Activated T-helper 17 cell treated with anti-CD3 and anti-CD28 coated beads, Interleukin-2, amount 50 U/mL, for 72 hours (primary cell): Measurements from ENCODE around the gene BCAS3. TPM values are rescaled to one million over a fixed set of nuclear protein-coding genes. Genes with fewer than 3 reads are reported as not detected.

Experiments
- ATAC-seq: fragments of 150-1000 bp; cut with Tn5 transposase; replicated peaks from 2 replicates; pipeline ENCODE4 v1.10.0; 2021; ENCODE audit warnings: mild to moderate bottlenecking, moderate library complexity
- H3K27ac Mint-ChIP-seq: one replicate; pipeline ENCODE4 v1.8.0; 2022; ENCODE audit warnings: mixed read lengths
- H3K27me3 Mint-ChIP-seq: one replicate; pipeline ENCODE4 v1.8.0; 2022; ENCODE audit warnings: mixed read lengths
- H3K36me3 Mint-ChIP-seq: one replicate; pipeline ENCODE4 v1.8.0; 2022; ENCODE audit warnings: low read depth, mild to moderate bottlenecking, mixed read lengths
- H3K4me1 Mint-ChIP-seq: one replicate; pipeline ENCODE4 v1.8.0; 2022; ENCODE audit warnings: mixed read lengths
- H3K4me3 Mint-ChIP-seq: one replicate; pipeline ENCODE4 v1.8.0; 2022; ENCODE audit warnings: mild to moderate bottlenecking, mixed read lengths
- H3K9me3 Mint-ChIP-seq: one replicate; pipeline ENCODE4 v1.8.0; 2022; ENCODE audit warnings: mixed read lengths
- total RNA-seq, 2 donors: library from RNA; stranded (reverse); gene quantifications; one replicate each; pipeline ENCODE4 v1.2.3, GENCODE V29; 2022

The BCAS3 gene
- total RNA-seq, 2 donors from 2014 or later, result 11.6 to 15.0 TPM

- Mint-ChIP-seq H3K4me3 (no peak overlapping the region), H3K9me3 (no peaks in the 10 kb centered on the region), H3K36me3 (no peaks in the 10 kb centered on the region), H3K4me1 (no peaks in the 10 kb centered on the region), H3K27me3 (no peaks in the 10 kb centered on the region), H3K27ac (no peak overlapping the region)
- ATAC-seq, result no peak
Measured at GRCh38 chr17:61047515-61047914, 369.9 kb downstream of the BCAS3 start.

GRCh38 chr17:61048376-61049106, 370.9 kb downstream of the BCAS3 start:
- no peak overlapping the region for H3K4me3 Mint-ChIP-seq
- no peaks in the 10 kb centered on the region for H3K27me3 Mint-ChIP-seq
- H3K36me3 Mint-ChIP-seq, result no peaks in the 10 kb centered on the region
- peak overlapping the region; percentile 28 for H3K27ac Mint-ChIP-seq
- H3K9me3 Mint-ChIP-seq, result no peaks in the 10 kb centered on the region
- H3K4me1 Mint-ChIP-seq, result no peaks in the 10 kb centered on the region
- peak; percentile 39 for ATAC-seq

- Mint-ChIP-seq H3K36me3 (no peaks in the 10 kb centered on the region), H3K27me3 (no peaks in the 10 kb centered on the region), H3K27ac (no peak overlapping the region), H3K4me3 (no peak overlapping the region), H3K9me3 (no peaks in the 10 kb centered on the region), H3K4me1 (peaks cover 6% of the 10 kb centered on the region)
- ATAC-seq, result no peak
Measured at GRCh38 chr17:61053469-61053868, 375.8 kb downstream of the BCAS3 start.

- no peak for ATAC-seq
- Mint-ChIP-seq H3K4me1 (peaks cover 6% of the 10 kb centered on the region), H3K27ac (no peak overlapping the region), H3K4me3 (no peak overlapping the region), H3K27me3 (no peaks in the 10 kb centered on the region), H3K36me3 (no peaks in the 10 kb centered on the region), H3K9me3 (no peaks in the 10 kb centered on the region)
Measured at GRCh38 chr17:61054436-61054835, 376.8 kb downstream of the BCAS3 start.

GRCh38 chr17:61057257-61057656, 379.6 kb downstream of the BCAS3 start:
- Mint-ChIP-seq H3K4me3 (no peak overlapping the region), H3K36me3 (no peaks in the 10 kb centered on the region), H3K27me3 (no peaks in the 10 kb centered on the region), H3K9me3 (no peaks in the 10 kb centered on the region), H3K27ac (peak overlapping the region; percentile 23), H3K4me1 (peaks cover 6% of the 10 kb centered on the region)
- ATAC-seq, result peak; percentile 78

- H3K27me3 Mint-ChIP-seq, result no peaks in the 10 kb centered on the region
- no peak overlapping the region for H3K4me3 Mint-ChIP-seq
- H3K27ac Mint-ChIP-seq, result no peak overlapping the region
- H3K4me1 Mint-ChIP-seq, result peaks cover 6% of the 10 kb centered on the region
- H3K36me3 Mint-ChIP-seq, result no peaks in the 10 kb centered on the region
- no peaks in the 10 kb centered on the region for H3K9me3 Mint-ChIP-seq
- no peak for ATAC-seq
Measured at GRCh38 chr17:61058066-61058465, 380.4 kb downstream of the BCAS3 start.

- no peak for ATAC-seq
- Mint-ChIP-seq H3K36me3 (no peaks in the 10 kb centered on the region), H3K4me1 (no peaks in the 10 kb centered on the region), H3K27me3 (no peaks in the 10 kb centered on the region), H3K4me3 (no peak overlapping the region), H3K27ac (no peak overlapping the region), H3K9me3 (no peaks in the 10 kb centered on the region)
Measured at GRCh38 chr17:61063528-61063927, 385.9 kb downstream of the BCAS3 start.

- no peak for ATAC-seq
- no peaks in the 10 kb centered on the region for H3K9me3 Mint-ChIP-seq
- H3K27ac Mint-ChIP-seq, result no peak overlapping the region
- no peak overlapping the region for H3K4me3 Mint-ChIP-seq
- no peaks in the 10 kb centered on the region for H3K27me3 Mint-ChIP-seq
- H3K36me3 Mint-ChIP-seq, result no peaks in the 10 kb centered on the region
- H3K4me1 Mint-ChIP-seq, result peaks cover 4% of the 10 kb centered on the region
Measured at GRCh38 chr17:61064087-61064951, 386.7 kb downstream of the BCAS3 start.

GRCh38 chr17:61065263-61065773, 387.7 kb downstream of the BCAS3 start:
- Mint-ChIP-seq H3K4me3 (no peak overlapping the region), H3K4me1 (peaks cover 4% of the 10 kb centered on the region), H3K27ac (no peak overlapping the region), H3K36me3 (no peaks in the 10 kb centered on the region), H3K27me3 (no peaks in the 10 kb centered on the region), H3K9me3 (no peaks in the 10 kb centered on the region)
- no peak for ATAC-seq

- no peak for ATAC-seq
- H3K27me3 Mint-ChIP-seq, result no peaks in the 10 kb centered on the region
- H3K9me3 Mint-ChIP-seq, result no peaks in the 10 kb centered on the region
- peaks cover 4% of the 10 kb centered on the region for H3K4me1 Mint-ChIP-seq
- H3K36me3 Mint-ChIP-seq, result no peaks in the 10 kb centered on the region
- no peak overlapping the region for H3K4me3 Mint-ChIP-seq
- H3K27ac Mint-ChIP-seq, result no peak overlapping the region
Measured at GRCh38 chr17:61066062-61066461, 388.4 kb downstream of the BCAS3 start.

- H3K27ac Mint-ChIP-seq, result no peak overlapping the region
- no peaks in the 10 kb centered on the region for H3K36me3 Mint-ChIP-seq
- ATAC-seq, result peak; percentile 62
- H3K27me3 Mint-ChIP-seq, result no peaks in the 10 kb centered on the region
- no peak overlapping the region for H3K4me3 Mint-ChIP-seq
- H3K9me3 Mint-ChIP-seq, result no peaks in the 10 kb centered on the region
- H3K4me1 Mint-ChIP-seq, result peaks cover 4% of the 10 kb centered on the region
Measured at GRCh38 chr17:61070649-61071048, 393.0 kb downstream of the BCAS3 start.

GRCh38 chr17:61072648-61073047, 395.0 kb downstream of the BCAS3 start:
- Mint-ChIP-seq H3K27me3 (no peaks in the 10 kb centered on the region), H3K9me3 (no peaks in the 10 kb centered on the region), H3K36me3 (peaks cover 5% of the 10 kb centered on the region), H3K4me3 (no peak overlapping the region), H3K27ac (no peak overlapping the region), H3K4me1 (peaks cover 4% of the 10 kb centered on the region)
- no peak for ATAC-seq

GRCh38 chr17:61073131-61073530, 395.5 kb downstream of the BCAS3 start:
- peaks cover 4% of the 10 kb centered on the region for H3K4me1 Mint-ChIP-seq
- H3K36me3 Mint-ChIP-seq, result peaks cover 5% of the 10 kb centered on the region
- H3K27me3 Mint-ChIP-seq, result no peaks in the 10 kb centered on the region

GRCh38 chr17:61073799-61074513, 396.3 kb downstream of the BCAS3 start:
- ATAC-seq, result peak; percentile 28

More at GRCh38 chr17:61073131-61073530, 395.5 kb downstream of the BCAS3 start:
- H3K4me3 Mint-ChIP-seq, result no peak overlapping the region
- H3K9me3 Mint-ChIP-seq, result no peaks in the 10 kb centered on the region
- H3K27ac Mint-ChIP-seq, result no peak overlapping the region
- ATAC-seq, result no peak

More at GRCh38 chr17:61073799-61074513, 396.3 kb downstream of the BCAS3 start:
- H3K4me3 Mint-ChIP-seq, result no peak overlapping the region
- no peak overlapping the region for H3K27ac Mint-ChIP-seq
- no peaks in the 10 kb centered on the region for H3K27me3 Mint-ChIP-seq
- H3K36me3 Mint-ChIP-seq, result peaks cover 5% of the 10 kb centered on the region
- H3K9me3 Mint-ChIP-seq, result no peaks in the 10 kb centered on the region
- H3K4me1 Mint-ChIP-seq, result peaks cover 3% of the 10 kb centered on the region
